NCI-H2196 (cell line): ENCODE measurements around the gene TTC16.
"Not testable (repeated sequence)": the region's sequence is repeated elsewhere in the genome, so short reads cannot be mapped to it uniquely, and the experiment has no call there.

Experiments
- DNase-seq: peaks from one replicate; lab custom pipeline; 2025; ENCODE audit not compliant: unreplicated experiment; lab: John Stamatoyannopoulos, UW

Gene TTC16

GRCh38 chr9:127767909-127768331 is 52.0 kb downstream of the TTC16 start:
- DNase-seq = no peak

- DNase-seq = no peak
These were observed 52.8 kb downstream of the TTC16 start for GRCh38 chr9:127768698-127769097.

GRCh38 chr9:127769101-127769500 is 53.2 kb downstream of the TTC16 start:
- no peak for DNase-seq

GRCh38 chr9:127769929-127770582 is 54.2 kb downstream of the TTC16 start:
- no peak for DNase-seq

GRCh38 chr9:127770583-127770904 is 54.7 kb downstream of the TTC16 start:
- no peak for DNase-seq

- DNase-seq = peak; percentile 95
These were observed 55.2 kb downstream of the TTC16 start for GRCh38 chr9:127770905-127771569.

GRCh38 chr9:127771570-127772189 is 55.8 kb downstream of the TTC16 start:
- DNase-seq = no peak

GRCh38 chr9:127772603-127773002 is 56.7 kb downstream of the TTC16 start:
- DNase-seq = no peak

- no peak for DNase-seq
These were observed 57.4 kb downstream of the TTC16 start for GRCh38 chr9:127773272-127773671.

- DNase-seq = no peak
These were observed 58.1 kb downstream of the TTC16 start for GRCh38 chr9:127773981-127774380.

- peak; percentile 12 for DNase-seq
These were observed 60.5 kb downstream of the TTC16 start for GRCh38 chr9:127776195-127776923.

- no peak for DNase-seq
These were observed 61.0 kb downstream of the TTC16 start for GRCh38 chr9:127776924-127777289.

GRCh38 chr9:127777368-127777980 is 61.6 kb downstream of the TTC16 start:
- DNase-seq = no peak

- no peak for DNase-seq
These were observed 62.6 kb downstream of the TTC16 start, which contains the start of gene SH2D3C for GRCh38 chr9:127778280-127779135. Gene SH2D3C, minus strand, starts transcription at chr9:127778666. Its CDS starts 39 bp downstream, at chr9:127778627.

GRCh38 chr9:127779136-127779981 is 63.5 kb downstream of the TTC16 start:
- DNase-seq = no peak

GRCh38 chr9:127780126-127780885 is 64.4 kb downstream of the TTC16 start:
- DNase-seq = no peak

- not testable (repeated sequence) for DNase-seq
These were observed 65.0 kb downstream of the TTC16 start for GRCh38 chr9:127780909-127781308.
